Suprapubic skin (tissue), 4 donors: ENCODE data around the gene EEFSEC.

ENCODE experiments used
- CTCF ChIP-seq, 2 donors: fragments of 200-600 bp in 1 of 2; fragments of 450-650 bp in 1 of 2; sonication (generic) in 1 of 2; IDR thresholded peaks; one replicate each; pipeline ENCODE4 v1.5.1; 2016 to 2019; ENCODE audit warnings: antibody characterized with exemption in 2 of 2, mild to moderate bottlenecking in 1 of 2, moderate library complexity in 1 of 2
- POLR2A ChIP-seq, 2 donors: fragments of 450-650 bp; IDR thresholded peaks; one replicate each; pipeline ENCODE4 v1.6.1; 2017; ENCODE audit warnings: antibody characterized with exemption in 2 of 2, mild to moderate bottlenecking in 2 of 2, moderate library complexity in 2 of 2
- POLR2AphosphoS5 ChIP-seq, 3 donors: sonication (generic); formaldehyde crosslinking; IDR thresholded peaks; one replicate each; pipeline ENCODE4 v1.6.1; 2017; ENCODE audit warnings: antibody characterized with exemption in 3 of 3

- TF ChIP-seq POLR2A (IDR thresholded peaks at IDR 0.05) (no peak), CTCF (IDR thresholded peaks at IDR 0.05) (no peak), POLR2AphosphoS5 (IDR thresholded peaks at IDR 0.05) (no peak)
Measured at GRCh38 chr3:128427872-128428822, 274.9 kb downstream of the EEFSEC start.
